HG03354 (cell line): ENCODE data around the gene PSMB8.

ENCODE experiments used
- ATAC-seq: cut with Tn5 transposase; IDR thresholded peaks from one replicate; pipeline ENCODE4 v1.9.1; 2021; ENCODE audit warnings: mild to moderate bottlenecking; ENCODE audit not compliant: unreplicated experiment, poor library complexity, severe bottlenecking

PSMB8 gene

GRCh38 chr6:32840604-32841246 is 3.1 kb downstream of the PSMB8 start:
- no peak for ATAC-seq

GRCh38 chr6:32839356-32839755 is 4.5 kb downstream of the PSMB8 start:
- ATAC-seq: no peak

GRCh38 chr6:32838114-32838958 is 5.5 kb downstream of the PSMB8 start, which contains the start of gene TAP2:
Gene TAP2 (minus strand): TSS chr6:32838739. CDS start chr6:32838233, 506 bp downstream.
- peak; percentile 87 for ATAC-seq

- no peak for ATAC-seq
Observed at GRCh38 chr6:32837651-32838113, 6.2 kb downstream of the PSMB8 start.

GRCh38 chr6:32836873-32837272 is 7.0 kb downstream of the PSMB8 start:
- no peak for ATAC-seq

- no peak for ATAC-seq
Observed at GRCh38 chr6:32835167-32835893, 8.5 kb downstream of the PSMB8 start.

GRCh38 chr6:32833664-32834063 is 10.2 kb downstream of the PSMB8 start:
- no peak for ATAC-seq

GRCh38 chr6:32832535-32832934 is 11.3 kb downstream of the PSMB8 start:
- no peak for ATAC-seq

- no peak for ATAC-seq
Observed at GRCh38 chr6:32830936-32831335, 12.9 kb downstream of the PSMB8 start.

- no peak for ATAC-seq
Observed at GRCh38 chr6:32830017-32830416, 13.8 kb downstream of the PSMB8 start.

GRCh38 chr6:32829495-32829894 is 14.4 kb downstream of the PSMB8 start:
- no peak for ATAC-seq

GRCh38 chr6:32827025-32827424 is 16.8 kb downstream of the PSMB8 start:
- no peak for ATAC-seq

- no peak for ATAC-seq
Observed at GRCh38 chr6:32825966-32826365, 17.9 kb downstream of the PSMB8 start.

- no peak for ATAC-seq
Observed at GRCh38 chr6:32819729-32820128, 24.1 kb downstream of the PSMB8 start.

- no peak for ATAC-seq
Observed at GRCh38 chr6:32818867-32819266, 25.0 kb downstream of the PSMB8 start.

- ATAC-seq: no peak
Observed at GRCh38 chr6:32816746-32817204, 27.1 kb downstream of the PSMB8 start, which contains the start of gene HLA-DOB. Gene HLA-DOB (minus strand): TSS chr6:32817002. CDS start chr6:32816951, 51 bp downstream.

- ATAC-seq: peak; percentile 64
Observed at GRCh38 chr6:32815996-32816395, 27.9 kb downstream of the PSMB8 start.

- ATAC-seq: no peak
Observed at GRCh38 chr6:32815115-32815514, 28.7 kb downstream of the PSMB8 start.

- no peak for ATAC-seq
Observed at GRCh38 chr6:32814145-32814544, 29.7 kb downstream of the PSMB8 start.

GRCh38 chr6:32809171-32809570 is 34.7 kb downstream of the PSMB8 start:
- no peak for ATAC-seq
